LHCN-M2 (cell line): Measurements from ENCODE around the gene SORCS2. TPM values are rescaled to one million over a fixed set of nuclear protein-coding genes. Genes with fewer than 3 reads are reported as not detected.

Experiments used
- DNase-seq: peaks from one replicate; pipeline ENCODE4 v3.0.0-alpha.2; 2012; ENCODE audit warnings: low read depth
- total RNA-seq: library from RNA; depleted of rRNA; stranded (reverse); fragments of >200 nt; gene quantifications from 2 replicates; pipeline ENCODE4 v1.2.3, GENCODE V29; 2014

Gene SORCS2
- total RNA-seq, 1 experiment from 2014 or later: 0.52 TPM

GRCh38 chr4:7350396-7350795 is 158.1 kb downstream of the SORCS2 start:
- no peak for DNase-seq

GRCh38 chr4:7351014-7351413 is 158.7 kb downstream of the SORCS2 start:
- DNase-seq: no peak

- DNase-seq: no peak
Measured at GRCh38 chr4:7352486-7352885, 160.1 kb downstream of the SORCS2 start.

- DNase-seq: no peak
Measured at GRCh38 chr4:7353046-7353790, 160.9 kb downstream of the SORCS2 start.

GRCh38 chr4:7353846-7354610 is 161.7 kb downstream of the SORCS2 start:
- DNase-seq: no peak

GRCh38 chr4:7354927-7355326 is 162.6 kb downstream of the SORCS2 start:
- no peak for DNase-seq

GRCh38 chr4:7355795-7356194 is 163.5 kb downstream of the SORCS2 start:
- DNase-seq: no peak

- DNase-seq: no peak
Measured at GRCh38 chr4:7356667-7357310, 164.5 kb downstream of the SORCS2 start.

GRCh38 chr4:7357323-7357722 is 165.0 kb downstream of the SORCS2 start:
- DNase-seq: no peak

- peak; percentile 88 for DNase-seq
Measured at GRCh38 chr4:7358100-7358735, 165.9 kb downstream of the SORCS2 start.

GRCh38 chr4:7359400-7360062 is 167.2 kb downstream of the SORCS2 start:
- no peak for DNase-seq

GRCh38 chr4:7360806-7361205 is 168.5 kb downstream of the SORCS2 start:
- DNase-seq: no peak

- DNase-seq: peak; percentile 26
Measured at GRCh38 chr4:7361280-7361895, 169.1 kb downstream of the SORCS2 start.

GRCh38 chr4:7362341-7362740 is 170.0 kb downstream of the SORCS2 start:
- no peak for DNase-seq

- DNase-seq: no peak
Measured at GRCh38 chr4:7362862-7363430, 170.6 kb downstream of the SORCS2 start.

GRCh38 chr4:7364979-7365378 is 172.6 kb downstream of the SORCS2 start:
- DNase-seq: no peak

GRCh38 chr4:7365462-7366179 is 173.3 kb downstream of the SORCS2 start:
- DNase-seq: no peak

GRCh38 chr4:7366180-7366945 is 174.0 kb downstream of the SORCS2 start:
- DNase-seq: no peak

- no peak for DNase-seq
Measured at GRCh38 chr4:7366954-7367353, 174.6 kb downstream of the SORCS2 start.
